Measurements from ENCODE around the gene ADCY6. TPM values are rescaled to one million over a fixed set of nuclear protein-coding genes. Genes with fewer than 3 reads are reported as not detected.

ADCY6 gene
- total and polyA plus RNA-seq, 2 donors (not counting 1 experiment from before 2014, with no cell fraction given) = 27.4 to 53.2 TPM

- peak overlapping the region in 3 of 4 experiments; percentile 17 to 25 (median 23) for H3K4me3 ChIP-seq (replicated peaks in 1 of 4; ENCODE audit: control extremely low read depth in 1 of 4, insufficient read depth in 1 of 4, low read depth in 3 of 4, low read length in 4 of 4)
- peaks cover 31% of the 10 kb centered on the region for H3K4me1 ChIP-seq (ENCODE audit: control insufficient read depth, extremely low read depth, insufficient read depth, low read length)
- TF ChIP-seq EZH2 (IDR thresholded peaks at IDR 0.05; ENCODE audit: low read length, missing control alignments) = no peak
- TF ChIP-seq CTCF (conservative IDR thresholded peaks at IDR 0.05 in 1 of 2, IDR thresholded peaks at IDR 0.05 in 1 of 2; ENCODE audit: low read depth in 1 of 2, low read length in 2 of 2) = no peak
- no peaks in the 10 kb centered on the region for H3K9me3 ChIP-seq (ENCODE audit: control insufficient read depth, insufficient read depth, low read depth, low read length)
- H3K27ac ChIP-seq (ENCODE audit: insufficient read depth, low read length) = peak overlapping the region; percentile 93
- no peaks in the 10 kb centered on the region for H3K27me3 ChIP-seq (ENCODE audit: control insufficient read depth, insufficient read depth, low read length)
- H2AFZ ChIP-seq (ENCODE audit: low read length) = no peak overlapping the region
- peak overlapping the region; percentile 38 for H3K9ac ChIP-seq (ENCODE audit: insufficient read depth, low read length)
- H3K4me2 ChIP-seq (ENCODE audit: extremely low read depth, insufficient read depth, low read length) = peak overlapping the region; percentile 82
- no peaks in the 10 kb centered on the region for H3K36me3 ChIP-seq (ENCODE audit: control insufficient read depth, insufficient read depth, low read length)
- H3K79me2 ChIP-seq (ENCODE audit: control insufficient read depth, insufficient read depth, low read length) = peaks cover 8% of the 10 kb centered on the region
- no peaks in the 10 kb centered on the region for H4K20me1 ChIP-seq (ENCODE audit: control insufficient read depth, extremely low read depth, insufficient read depth, low read length)
- peak in 1 of 2 donors; percentile 58 for DNase-seq (ENCODE audit: low read depth in 2 of 2)
Measured at GRCh38 chr12:48811437-48812090, 22.7 kb upstream of the ADCY6 start.

GRCh38 chr12:48810903-48811431, 22.1 kb upstream of the ADCY6 start:
- TF ChIP-seq EZH2 (IDR thresholded peaks at IDR 0.05; ENCODE audit: low read length, missing control alignments) (no peak), CTCF (conservative IDR thresholded peaks at IDR 0.05 in 1 of 2, IDR thresholded peaks at IDR 0.05 in 1 of 2; ENCODE audit: low read depth in 1 of 2, low read length in 2 of 2) (no peak)
- peak overlapping the region; percentile 93 for H3K27ac ChIP-seq (ENCODE audit: insufficient read depth, low read length)
- H3K9me3 ChIP-seq (ENCODE audit: control insufficient read depth, insufficient read depth, low read depth, low read length) = no peaks in the 10 kb centered on the region
- H3K4me3 ChIP-seq (replicated peaks in 1 of 4; ENCODE audit: control extremely low read depth in 1 of 4, insufficient read depth in 1 of 4, low read depth in 3 of 4, low read length in 4 of 4) = peak overlapping the region in 1 of 4 experiments; percentile 23
- no peaks in the 10 kb centered on the region for H4K20me1 ChIP-seq (ENCODE audit: control insufficient read depth, extremely low read depth, insufficient read depth, low read length)
- peak overlapping the region; percentile 49 for H3K4me2 ChIP-seq (ENCODE audit: extremely low read depth, insufficient read depth, low read length)
- H3K4me1 ChIP-seq (ENCODE audit: control insufficient read depth, extremely low read depth, insufficient read depth, low read length) = peaks cover 28% of the 10 kb centered on the region
- H3K9ac ChIP-seq (ENCODE audit: insufficient read depth, low read length) = peak overlapping the region; percentile 0
- H3K36me3 ChIP-seq (ENCODE audit: control insufficient read depth, insufficient read depth, low read length) = no peaks in the 10 kb centered on the region
- H3K79me2 ChIP-seq (ENCODE audit: control insufficient read depth, insufficient read depth, low read length) = peaks cover 3% of the 10 kb centered on the region
- no peaks in the 10 kb centered on the region for H3K27me3 ChIP-seq (ENCODE audit: control insufficient read depth, insufficient read depth, low read length)
- H2AFZ ChIP-seq (ENCODE audit: low read length) = peak overlapping the region; percentile 30
- DNase-seq (ENCODE audit: low read depth in 2 of 2) = peak; percentile 94 to 99

GRCh38 chr12:48807981-48808380, 19.1 kb upstream of the ADCY6 start:
- Histone ChIP-seq H3K36me3 (ENCODE audit: control insufficient read depth, insufficient read depth, low read length) (no peaks in the 10 kb centered on the region), H3K4me3 (replicated peaks in 1 of 4; ENCODE audit: control extremely low read depth in 1 of 4, insufficient read depth in 1 of 4, low read depth in 3 of 4, low read length in 4 of 4) (no peak overlapping the region), H3K27ac (ENCODE audit: insufficient read depth, low read length) (no peak overlapping the region), H3K4me1 (ENCODE audit: control insufficient read depth, extremely low read depth, insufficient read depth, low read length) (peaks cover 28% of the 10 kb centered on the region), H3K79me2 (ENCODE audit: control insufficient read depth, insufficient read depth, low read length) (no peaks in the 10 kb centered on the region), H4K20me1 (ENCODE audit: control insufficient read depth, extremely low read depth, insufficient read depth, low read length) (no peaks in the 10 kb centered on the region), H3K27me3 (ENCODE audit: control insufficient read depth, insufficient read depth, low read length) (no peaks in the 10 kb centered on the region), H3K9me3 (ENCODE audit: control insufficient read depth, insufficient read depth, low read depth, low read length) (no peaks in the 10 kb centered on the region), H2AFZ (ENCODE audit: low read length) (no peak overlapping the region), H3K9ac (ENCODE audit: insufficient read depth, low read length) (no peak overlapping the region), H3K4me2 (ENCODE audit: extremely low read depth, insufficient read depth, low read length) (no peak overlapping the region)
- TF ChIP-seq EZH2 (IDR thresholded peaks at IDR 0.05; ENCODE audit: low read length, missing control alignments) = no peak
- no peak for TF ChIP-seq CTCF (conservative IDR thresholded peaks at IDR 0.05 in 1 of 2, IDR thresholded peaks at IDR 0.05 in 1 of 2; ENCODE audit: low read depth in 1 of 2, low read length in 2 of 2)
- DNase-seq (ENCODE audit: low read depth in 2 of 2) = no peak
